HG02938 (cell line): ENCODE results near the gene TIMP2.
"Not testable (repeated sequence)": the region's sequence is repeated elsewhere in the genome, so short reads cannot be mapped to it uniquely, and the experiment has no call there.

Experiments used
- ATAC-seq: cut with Tn5 transposase; IDR thresholded peaks from one replicate; pipeline ENCODE4 v1.9.1; 2021; ENCODE audit warnings: mild to moderate bottlenecking, moderate library complexity; ENCODE audit not compliant: unreplicated experiment

Gene TIMP2

DNA sequence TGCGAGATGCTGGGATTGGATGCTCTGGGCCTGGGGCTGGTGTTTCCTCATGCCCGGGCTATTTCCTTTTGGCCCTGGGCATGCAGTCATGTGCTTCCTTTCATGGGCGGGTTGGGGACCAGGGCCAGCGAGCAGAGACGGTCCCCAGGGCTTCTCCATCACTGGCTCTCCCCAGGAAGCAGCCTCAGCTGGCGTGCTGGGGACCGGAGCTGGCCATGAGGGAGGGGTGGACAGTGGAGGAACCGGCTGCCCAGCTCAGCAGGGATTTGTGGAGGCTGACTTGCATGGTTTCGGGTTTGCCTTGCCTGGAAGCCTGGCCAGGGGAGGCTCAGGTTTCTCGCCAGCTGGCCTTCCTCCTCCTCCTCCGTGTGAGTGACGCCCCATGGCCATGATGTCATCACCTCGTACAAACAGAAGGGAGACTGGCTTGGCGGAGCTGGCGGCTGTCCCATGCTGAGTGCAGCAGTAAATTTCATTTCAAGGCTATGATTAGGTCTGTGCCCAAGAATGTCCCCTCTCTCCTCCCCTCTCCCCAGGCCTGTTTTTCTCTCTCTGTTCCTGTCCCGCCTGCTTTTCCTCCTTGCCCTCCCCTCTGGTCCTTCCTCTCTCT is 8.9 kb upstream of the TIMP2 start:
- ATAC-seq, result no peak

- ATAC-seq, result no peak
Observed at GRCh38 chr17:78933025-78933958, 8.1 kb upstream of the TIMP2 start.

GRCh38 chr17:78929908-78930775 is 5.0 kb upstream of the TIMP2 start:
- ATAC-seq, result no peak

GRCh38 chr17:78925662-78926555 is 722 bp upstream of the TIMP2 start:
- ATAC-seq, result no peak

DNA sequence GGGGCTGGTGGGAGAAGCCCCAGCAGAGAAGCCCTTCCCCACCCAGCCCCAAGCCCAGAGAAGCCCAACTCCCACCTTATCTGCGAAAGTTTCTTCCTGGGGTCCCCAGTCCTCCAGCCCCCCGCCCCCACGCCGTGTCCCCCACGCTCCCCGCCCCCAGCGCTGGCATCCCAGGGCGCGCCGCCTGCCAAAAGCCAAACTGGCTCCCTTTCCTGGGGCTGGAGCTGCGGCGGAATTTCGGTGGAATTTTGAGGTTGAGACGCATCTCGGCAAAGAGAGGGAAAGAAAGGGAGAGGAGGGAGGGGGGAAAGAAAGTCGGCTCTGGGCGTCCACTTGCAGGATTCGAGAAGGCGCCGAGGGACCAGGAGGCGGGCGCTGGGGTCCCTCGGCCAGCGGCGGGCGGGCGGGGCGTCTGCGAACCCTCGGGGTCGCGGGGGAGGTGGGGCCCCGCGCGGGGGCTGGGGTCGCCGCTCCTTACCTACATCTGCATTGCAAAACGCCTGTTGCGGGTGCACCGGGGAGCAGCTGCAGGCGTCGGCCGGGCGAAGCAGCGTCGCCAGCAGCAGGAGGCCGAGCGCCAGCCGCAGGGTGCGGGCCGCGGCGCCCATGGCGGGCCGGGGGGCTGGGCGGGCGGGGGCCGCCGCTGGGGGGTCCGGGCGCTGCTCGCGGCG is 571 bp downstream of the TIMP2 start:
- no peak for ATAC-seq

DNA sequence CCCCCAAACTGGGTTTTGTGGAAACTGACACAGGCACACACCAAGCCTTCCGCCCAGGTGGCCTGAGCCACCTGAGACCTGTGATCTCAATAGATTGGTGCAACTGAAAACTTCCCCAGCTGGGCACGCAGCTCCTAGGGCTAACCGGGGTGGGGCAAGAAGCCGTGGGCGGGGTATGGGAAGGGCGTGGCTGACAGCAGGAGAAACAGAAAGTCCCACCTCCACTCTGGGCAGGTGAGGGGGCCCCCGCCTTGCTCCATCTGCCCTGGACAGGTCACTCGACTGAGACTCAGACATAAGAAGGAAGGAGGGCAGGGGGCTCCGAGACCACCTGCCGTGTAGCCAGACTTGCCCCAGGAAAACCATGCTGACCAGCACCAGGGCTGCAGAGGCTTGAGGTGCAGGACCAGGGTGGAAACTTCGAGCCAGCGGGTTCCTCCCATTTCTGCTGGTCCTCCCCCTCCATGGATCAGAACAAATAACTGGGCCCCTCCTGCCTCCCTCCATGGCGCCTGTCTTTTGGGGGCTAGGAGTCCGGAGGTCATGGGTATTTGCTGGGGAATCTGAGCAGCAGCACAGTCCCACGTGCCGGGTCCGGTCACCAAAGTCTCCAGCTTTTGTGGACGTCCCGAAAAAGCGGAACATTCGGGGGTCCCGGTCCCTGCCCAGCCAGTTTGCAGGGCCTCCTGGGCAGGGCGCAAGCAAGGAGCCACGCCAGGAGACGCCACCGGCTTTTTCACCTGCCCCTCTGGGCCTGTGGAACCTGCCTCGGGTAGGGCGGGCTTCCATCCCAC is 1.3 kb downstream of the TIMP2 start:
- ATAC-seq, result no peak

DNA sequence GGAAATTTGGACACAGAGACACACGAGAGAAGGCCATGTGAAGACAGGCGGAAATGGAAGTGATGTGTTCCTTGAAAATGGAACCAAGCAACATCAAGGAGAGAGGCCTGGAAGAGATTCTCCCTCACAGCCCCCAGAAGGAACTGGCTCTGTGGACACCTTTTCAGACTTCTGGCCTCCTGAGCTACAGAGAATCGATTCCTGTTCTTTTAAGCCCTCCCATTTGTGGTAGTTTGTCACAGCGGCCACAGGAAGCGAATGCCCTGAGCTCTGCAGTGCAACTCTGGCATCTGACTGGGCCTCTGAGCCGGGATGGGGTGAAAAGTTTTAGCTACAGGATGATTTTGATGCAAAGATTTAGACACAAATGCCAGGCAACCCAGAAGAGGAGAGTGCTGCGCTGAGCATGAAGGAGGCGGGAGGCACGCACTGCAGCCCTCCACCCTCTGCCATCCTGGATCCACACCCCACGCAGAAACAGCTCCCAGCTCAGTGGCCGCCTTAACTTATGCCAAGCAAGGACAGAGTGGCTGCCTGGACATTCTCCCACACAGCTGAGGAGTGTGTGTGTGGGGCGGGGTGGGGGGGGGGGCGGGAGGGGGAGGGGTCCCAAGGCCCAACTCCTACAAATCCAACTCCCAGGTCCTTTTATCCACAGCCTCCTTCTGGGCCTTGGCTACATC is 2.2 kb downstream of the TIMP2 start:
- ATAC-seq, result no peak

GRCh38 chr17:78921437-78921971 is 3.7 kb downstream of the TIMP2 start:
- no peak for ATAC-seq

- no peak for ATAC-seq
Observed at GRCh38 chr17:78920528-78920927, 4.7 kb downstream of the TIMP2 start.

GRCh38 chr17:78919861-78920450 is 5.2 kb downstream of the TIMP2 start:
- no peak for ATAC-seq

DNA sequence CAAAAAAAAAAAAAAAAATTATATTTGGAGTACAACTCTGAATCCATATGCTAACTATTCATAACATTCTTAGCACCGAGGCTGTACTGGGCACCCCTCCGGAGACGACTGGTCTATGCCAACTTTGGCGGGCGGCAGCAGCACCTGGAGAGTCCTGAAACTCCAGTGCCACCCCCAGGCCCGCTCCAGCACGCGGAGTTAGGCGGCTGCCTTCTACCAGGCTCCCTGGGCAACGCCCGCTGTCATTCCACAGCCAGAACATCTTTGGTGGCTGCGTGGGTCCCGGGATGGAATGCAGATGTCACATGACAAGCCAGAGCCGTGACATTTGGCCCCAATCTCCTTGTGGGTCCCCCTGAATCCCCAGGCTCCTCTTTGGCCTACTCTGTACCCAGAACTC is 6.2 kb downstream of the TIMP2 start:
- ATAC-seq, result no peak

- no peak for ATAC-seq
Observed at GRCh38 chr17:78917451-78918275, 7.5 kb downstream of the TIMP2 start.

DNA sequence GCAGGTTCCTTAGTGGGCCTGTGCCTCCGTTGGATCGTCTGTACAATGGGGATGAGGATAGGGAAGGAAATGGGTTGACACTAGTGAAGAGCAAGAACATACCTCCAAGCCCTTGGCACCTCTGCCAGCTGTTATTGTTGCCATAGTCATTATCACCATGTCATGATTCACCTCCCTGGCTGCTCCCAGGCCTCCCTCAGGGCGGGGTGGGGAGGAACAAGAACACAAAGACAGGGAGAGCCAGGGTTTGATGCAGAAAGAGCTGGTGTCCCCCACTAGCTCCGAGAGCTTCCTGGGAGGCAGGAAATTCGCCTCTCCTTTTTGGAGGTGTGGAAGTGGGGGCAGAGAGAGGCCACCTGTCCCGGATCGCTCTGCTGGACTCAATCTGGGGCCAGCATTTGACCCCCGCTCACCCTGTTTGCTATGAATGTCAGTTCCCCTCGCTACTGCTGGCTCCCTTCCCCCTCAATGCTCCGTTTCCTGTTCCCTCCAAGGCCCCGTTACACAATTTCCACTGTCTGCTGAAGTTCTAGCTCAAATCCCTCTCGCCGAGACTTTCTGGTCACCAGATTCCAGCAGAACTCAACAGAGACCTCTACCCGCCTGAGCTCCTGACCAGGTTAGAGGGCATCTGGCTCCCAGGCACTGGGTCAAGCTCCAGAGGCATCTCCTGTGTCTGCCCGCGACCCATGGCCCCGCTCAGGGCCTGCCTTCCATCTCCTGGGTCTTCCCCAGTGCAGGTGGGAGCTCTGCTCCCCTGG is 9.1 kb downstream of the TIMP2 start:
- no peak for ATAC-seq

DNA sequence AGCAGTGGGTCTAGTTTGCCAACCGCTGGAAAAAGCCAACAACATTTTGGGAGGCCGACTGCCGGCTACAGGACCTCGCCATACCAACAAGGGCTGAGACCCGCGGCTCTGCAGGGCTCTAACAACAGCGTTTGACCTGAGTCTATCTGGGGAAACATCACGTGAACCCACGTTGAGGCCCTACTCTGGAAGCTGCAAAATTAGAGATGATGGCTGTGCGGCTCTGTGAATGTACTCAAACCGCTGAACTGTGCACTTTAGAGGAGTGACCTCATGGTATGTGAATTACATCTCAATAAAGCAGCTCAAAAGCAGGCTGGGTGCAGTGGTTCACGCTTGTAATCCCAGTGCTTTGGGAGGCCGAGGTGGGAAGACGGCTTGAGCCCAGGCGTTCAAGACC is 12.1 kb downstream of the TIMP2 start:
- ATAC-seq, result no peak

GRCh38 chr17:78912082-78912481 is 13.1 kb downstream of the TIMP2 start:
- no peak for ATAC-seq

GRCh38 chr17:78911543-78911942 is 13.6 kb downstream of the TIMP2 start:
- not testable (repeated sequence) for ATAC-seq
